Measurements from ENCODE around the gene GRIP2. TPM values are rescaled to one million over a fixed set of nuclear protein-coding genes. Genes with fewer than 3 reads are reported as not detected.

GRIP2 gene
- total and polyA plus RNA-seq, 2 donors (not counting 3 experiments of a cell fraction or from before 2014, with no cell fraction given) = not detected

DNA sequence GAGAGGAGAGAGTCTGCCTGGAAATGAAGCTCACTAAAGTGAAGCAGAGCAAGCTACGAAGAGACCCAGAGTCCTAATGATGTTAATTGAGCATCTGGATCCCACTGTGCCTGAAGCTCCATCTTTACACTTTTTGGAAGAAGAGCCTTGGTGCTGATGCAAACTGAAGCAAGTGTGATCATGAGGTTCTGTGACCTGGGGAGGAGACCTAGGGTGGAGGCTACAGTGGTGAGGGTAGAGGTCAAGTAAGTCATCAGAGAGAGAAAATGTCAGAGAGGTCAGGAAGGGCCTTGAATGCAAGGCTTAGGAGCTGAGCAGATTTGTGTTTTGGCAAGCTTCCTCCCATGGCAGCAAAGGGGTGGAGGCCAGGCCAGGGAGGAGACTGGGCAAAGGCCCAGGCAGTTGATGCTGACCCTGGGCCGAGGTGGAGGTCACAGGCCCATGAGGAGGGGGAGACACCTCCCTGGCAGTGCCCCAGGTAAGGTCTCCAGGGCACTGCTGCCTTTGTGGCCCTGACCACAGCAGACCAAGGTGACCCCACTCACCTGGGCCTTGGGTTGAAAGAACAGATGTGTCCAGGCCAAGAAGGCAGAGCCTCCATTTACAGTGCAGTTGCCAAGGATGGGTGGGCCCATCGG lies 1.6 kb downstream of the GRIP2 start:
- FAIRE-seq (no peak), DNase-seq (ENCODE audit: low read depth, low spot score) (no peak)
- Histone ChIP-seq H2AFZ (ENCODE audit: low read depth, low read length) (no peak overlapping the region), H4K20me1 (replicated peaks; ENCODE audit: control insufficient read depth, extremely low read depth, insufficient read depth, low read length) (no peaks in the 10 kb centered on the region), H3K27me3 (ENCODE audit: control insufficient read depth in 2 of 2, insufficient read depth in 2 of 2, low read length in 2 of 2) (no peaks in the 10 kb centered on the region), H3K4me1 (ENCODE audit: control insufficient read depth, extremely low read depth, insufficient read depth, low read length) (no peaks in the 10 kb centered on the region), H3K27ac (ENCODE audit: insufficient read depth, low read depth, low read length) (no peak overlapping the region), H3K36me3 (ENCODE audit: control insufficient read depth in 2 of 2, extremely low read depth in 1 of 2, insufficient read depth in 2 of 2, low read length in 2 of 2) (no peaks in the 10 kb centered on the region), H3K4me3 (replicated peaks in 1 of 3; ENCODE audit: insufficient read depth in 1 of 3, low read depth in 1 of 3, low read length in 3 of 3) (no peak overlapping the region), H3K79me2 (ENCODE audit: control insufficient read depth, insufficient read depth, low read length) (no peaks in the 10 kb centered on the region), H3K9ac (replicated peaks; ENCODE audit: extremely low read depth, insufficient read depth, low read length) (no peak overlapping the region), H3K9me3 (replicated peaks; ENCODE audit: control insufficient read depth, insufficient read depth, low read length) (no peaks in the 10 kb centered on the region), H3K9me1 (replicated peaks; ENCODE audit: control insufficient read depth, extremely low read depth, insufficient read depth, low read length) (no peaks in the 10 kb centered on the region), H3K4me2 (ENCODE audit: insufficient read depth, low read length) (no peak overlapping the region)
- intact Hi-C loops (cut with micrococcal nuclease) = no loop called here
- ChIA-PET CTCF (interaction anchor here (0.9 to 2.5 kb wide), 8 partner anchors 10 to 335 kb away, joined by 3 to 10 read pairs (median 3); no protein-coding TSS in a partner anchor), POLR2A (no interaction called here)
- TF ChIP-seq MAX (IDR thresholded peaks at IDR 0.05; ENCODE audit: insufficient read depth, insufficient read length) (no peak), GATA2 (IDR thresholded peaks at IDR 0.05; ENCODE audit: insufficient read depth, insufficient read length, low read depth, low read length) (no peak), FOS (IDR thresholded peaks at IDR 0.05; ENCODE audit: borderline replicate concordance, insufficient read depth, low read length) (no peak), MYC (IDR thresholded peaks at IDR 0.05; ENCODE audit: low read depth, low read length) (no peak), EZH2 (IDR thresholded peaks at IDR 0.05; ENCODE audit: borderline replicate concordance, low read depth, low read length, severe bottlenecking) (no peak), POLR2AphosphoS5 (IDR thresholded peaks at IDR 0.05; ENCODE audit: insufficient read depth, low read depth, low read length) (no peak), CTCF (IDR thresholded peaks at IDR 0.05; ENCODE audit: extremely low read depth in 1 of 2, insufficient read depth in 1 of 2, low read depth in 1 of 2, low read length in 2 of 2) (no peak), JUN (IDR thresholded peaks at IDR 0.05; ENCODE audit: borderline replicate concordance, insufficient read depth, insufficient read length, low read depth) (no peak), POLR2A (IDR thresholded peaks at IDR 0.05; ENCODE audit: low read depth, low read length) (no peak)
- dilution Hi-C loops (cut with MboI; ENCODE audit: extremely low pct_ligation_motif_present, low sequenced_read_pairs) = no loop called here
- BruUV-seq (replicated peaks) = no TSS peak

All from endothelial cell of umbilical vein (primary cell).